ENCODE data around the gene VAV2.

Gene VAV2

GRCh38 chr9:133881671-133882381, 110.3 kb downstream of the VAV2 start:
- H3K56ac ChIP-seq (ENCODE audit: low read length), result peak overlapping the region; percentile 31
- H3K27ac ChIP-seq (ENCODE audit: low read depth, low read length), result no peak overlapping the region
- no peak overlapping the region for H2BK120ac ChIP-seq (ENCODE audit: low read depth, low read length)
- WGBS (ENCODE audit: extremely low coverage, insufficient coverage, low lambda C conversion rate), result no CpG with 5 or more reads among the region's 24 CpGs
- no peak overlapping the region for H2AK5ac ChIP-seq (ENCODE audit: low read length)
- DNase-seq, result no peak
- H3K79me1 ChIP-seq (ENCODE audit: low read length), result peaks cover 16% of the 10 kb centered on the region
- no peaks in the 10 kb centered on the region for H3K27me3 ChIP-seq (ENCODE audit: insufficient read depth, low read length, poor library complexity)
- no peak overlapping the region for H3K23ac ChIP-seq (ENCODE audit: low read length)
- H4K8ac ChIP-seq (ENCODE audit: low read depth, low read length), result no peak overlapping the region
- H4K5ac ChIP-seq (ENCODE audit: low read length), result no peak overlapping the region
- peaks cover 3% of the 10 kb centered on the region for H3K4me1 ChIP-seq (ENCODE audit: control insufficient read depth, low read depth, low read length)
- no peak overlapping the region for H2BK5ac ChIP-seq (ENCODE audit: low read length)
- H3K36me3 ChIP-seq (ENCODE audit: control insufficient read depth, insufficient read depth, low read length), result no peaks in the 10 kb centered on the region
- no peak overlapping the region for H3K9ac ChIP-seq (ENCODE audit: low read length)
- no peak overlapping the region for H2BK15ac ChIP-seq (replicated peaks; ENCODE audit: low read depth)
- peaks cover 3% of the 10 kb centered on the region for H3K79me2 ChIP-seq (ENCODE audit: control insufficient read depth, insufficient read depth, low read length)
- H3K4ac ChIP-seq (ENCODE audit: low read depth, low read length), result no peak overlapping the region
- no peak overlapping the region for H3K18ac ChIP-seq (ENCODE audit: low read length)
- H3K4me2 ChIP-seq (ENCODE audit: low read length), result no peak overlapping the region
- H3K4me3 ChIP-seq (ENCODE audit: low read length), result no peak overlapping the region

- H3K4me1 ChIP-seq (ENCODE audit: control insufficient read depth, low read depth, low read length), result peaks cover 3% of the 10 kb centered on the region
- no peaks in the 10 kb centered on the region for H3K79me2 ChIP-seq (ENCODE audit: control insufficient read depth, insufficient read depth, low read length)
These were observed 111.1 kb downstream of the VAV2 start for GRCh38 chr9:133880851-133881661.

GRCh38 chr9:133880136-133880535, 112.0 kb downstream of the VAV2 start:
- Histone ChIP-seq H4K8ac (ENCODE audit: low read depth, low read length) (no peak overlapping the region), H3K4me2 (ENCODE audit: low read length) (no peak overlapping the region), H3K4me1 (ENCODE audit: control insufficient read depth, low read depth, low read length) (peaks cover 3% of the 10 kb centered on the region), H3K4me3 (ENCODE audit: low read length) (no peak overlapping the region), H3K18ac (ENCODE audit: low read length) (no peak overlapping the region), H3K4ac (ENCODE audit: low read depth, low read length) (no peak overlapping the region), H3K79me2 (ENCODE audit: control insufficient read depth, insufficient read depth, low read length) (no peaks in the 10 kb centered on the region), H3K36me3 (ENCODE audit: control insufficient read depth, insufficient read depth, low read length) (no peaks in the 10 kb centered on the region), H3K79me1 (ENCODE audit: low read length) (peaks cover 18% of the 10 kb centered on the region), H2BK5ac (ENCODE audit: low read length) (no peak overlapping the region), H3K27ac (ENCODE audit: low read depth, low read length) (no peak overlapping the region), H3K9ac (ENCODE audit: low read length) (no peak overlapping the region), H2BK15ac (replicated peaks; ENCODE audit: low read depth) (no peak overlapping the region), H2AK5ac (ENCODE audit: low read length) (no peak overlapping the region), H3K56ac (ENCODE audit: low read length) (no peak overlapping the region), H3K27me3 (ENCODE audit: insufficient read depth, low read length, poor library complexity) (no peaks in the 10 kb centered on the region), H3K23ac (ENCODE audit: low read length) (no peak overlapping the region), H2BK120ac (ENCODE audit: low read depth, low read length) (no peak overlapping the region), H4K5ac (ENCODE audit: low read length) (no peak overlapping the region)
- WGBS (ENCODE audit: extremely low coverage, insufficient coverage, low lambda C conversion rate), result no CpG with 5 or more reads among the region's 7 CpGs
- no peak for DNase-seq

More at GRCh38 chr9:133880851-133881661, 111.1 kb downstream of the VAV2 start:
- peaks cover 17% of the 10 kb centered on the region for H3K79me1 ChIP-seq (ENCODE audit: low read length)
- peak overlapping the region; percentile 34 for H3K56ac ChIP-seq (ENCODE audit: low read length)
- H3K9ac ChIP-seq (ENCODE audit: low read length), result no peak overlapping the region
- no peak overlapping the region for H3K18ac ChIP-seq (ENCODE audit: low read length)
- H4K5ac ChIP-seq (ENCODE audit: low read length), result no peak overlapping the region
- WGBS (ENCODE audit: extremely low coverage, insufficient coverage, low lambda C conversion rate), result no CpG with 5 or more reads among the region's 23 CpGs
- no peak overlapping the region for H3K4me2 ChIP-seq (ENCODE audit: low read length)
- no peak overlapping the region for H2BK120ac ChIP-seq (ENCODE audit: low read depth, low read length)
- peak; percentile 74 for DNase-seq
- H3K4me3 ChIP-seq (ENCODE audit: low read length), result no peak overlapping the region
- H4K8ac ChIP-seq (ENCODE audit: low read depth, low read length), result no peak overlapping the region
- no peak overlapping the region for H2AK5ac ChIP-seq (ENCODE audit: low read length)
- no peak overlapping the region for H3K23ac ChIP-seq (ENCODE audit: low read length)
- H3K36me3 ChIP-seq (ENCODE audit: control insufficient read depth, insufficient read depth, low read length), result no peaks in the 10 kb centered on the region
- no peaks in the 10 kb centered on the region for H3K27me3 ChIP-seq (ENCODE audit: insufficient read depth, low read length, poor library complexity)
- peak overlapping the region; percentile 8 for H3K4ac ChIP-seq (ENCODE audit: low read depth, low read length)
- no peak overlapping the region for H2BK15ac ChIP-seq (replicated peaks; ENCODE audit: low read depth)
- no peak overlapping the region for H3K27ac ChIP-seq (ENCODE audit: low read depth, low read length)
- H2BK5ac ChIP-seq (ENCODE audit: low read length), result no peak overlapping the region

GRCh38 chr9:133879615-133880014, 112.5 kb downstream of the VAV2 start:
- Histone ChIP-seq H2BK120ac (ENCODE audit: low read depth, low read length) (no peak overlapping the region), H2AK5ac (ENCODE audit: low read length) (no peak overlapping the region), H3K4me3 (ENCODE audit: low read length) (no peak overlapping the region), H4K5ac (ENCODE audit: low read length) (no peak overlapping the region), H3K56ac (ENCODE audit: low read length) (no peak overlapping the region), H3K79me1 (ENCODE audit: low read length) (peaks cover 16% of the 10 kb centered on the region), H2BK15ac (replicated peaks; ENCODE audit: low read depth) (no peak overlapping the region), H3K4me2 (ENCODE audit: low read length) (no peak overlapping the region), H3K79me2 (ENCODE audit: control insufficient read depth, insufficient read depth, low read length) (no peaks in the 10 kb centered on the region), H3K18ac (ENCODE audit: low read length) (no peak overlapping the region), H3K23ac (ENCODE audit: low read length) (no peak overlapping the region), H3K4me1 (ENCODE audit: control insufficient read depth, low read depth, low read length) (peaks cover 3% of the 10 kb centered on the region), H3K4ac (ENCODE audit: low read depth, low read length) (no peak overlapping the region), H4K8ac (ENCODE audit: low read depth, low read length) (no peak overlapping the region), H3K9ac (ENCODE audit: low read length) (no peak overlapping the region), H2BK5ac (ENCODE audit: low read length) (no peak overlapping the region), H3K27me3 (ENCODE audit: insufficient read depth, low read length, poor library complexity) (no peaks in the 10 kb centered on the region), H3K36me3 (ENCODE audit: control insufficient read depth, insufficient read depth, low read length) (no peaks in the 10 kb centered on the region), H3K27ac (ENCODE audit: low read depth, low read length) (no peak overlapping the region)
- WGBS (ENCODE audit: extremely low coverage, insufficient coverage, low lambda C conversion rate), result no CpG with 5 or more reads among the region's 11 CpGs
- DNase-seq, result no peak

- no peak overlapping the region for H3K4ac ChIP-seq (ENCODE audit: low read depth, low read length)
- H2BK15ac ChIP-seq (replicated peaks; ENCODE audit: low read depth), result no peak overlapping the region
- H3K56ac ChIP-seq (ENCODE audit: low read length), result no peak overlapping the region
- peaks cover 14% of the 10 kb centered on the region for H3K79me1 ChIP-seq (ENCODE audit: low read length)
- no peak overlapping the region for H3K18ac ChIP-seq (ENCODE audit: low read length)
- no peak overlapping the region for H2BK120ac ChIP-seq (ENCODE audit: low read depth, low read length)
- H3K79me2 ChIP-seq (ENCODE audit: control insufficient read depth, insufficient read depth, low read length), result no peaks in the 10 kb centered on the region
- H3K27me3 ChIP-seq (ENCODE audit: insufficient read depth, low read length, poor library complexity), result no peaks in the 10 kb centered on the region
- no peak overlapping the region for H3K4me2 ChIP-seq (ENCODE audit: low read length)
- no peak overlapping the region for H4K5ac ChIP-seq (ENCODE audit: low read length)
- no peak overlapping the region for H3K9ac ChIP-seq (ENCODE audit: low read length)
- no CpG with 5 or more reads among the region's 13 CpGs for WGBS (ENCODE audit: extremely low coverage, insufficient coverage, low lambda C conversion rate)
- H2AK5ac ChIP-seq (ENCODE audit: low read length), result no peak overlapping the region
- peaks cover 3% of the 10 kb centered on the region for H3K4me1 ChIP-seq (ENCODE audit: control insufficient read depth, low read depth, low read length)
- no peak overlapping the region for H3K23ac ChIP-seq (ENCODE audit: low read length)
- no peak overlapping the region for H2BK5ac ChIP-seq (ENCODE audit: low read length)
- no peak overlapping the region for H3K4me3 ChIP-seq (ENCODE audit: low read length)
- no peak overlapping the region for H4K8ac ChIP-seq (ENCODE audit: low read depth, low read length)
- H3K36me3 ChIP-seq (ENCODE audit: control insufficient read depth, insufficient read depth, low read length), result no peaks in the 10 kb centered on the region
- no peak overlapping the region for H3K27ac ChIP-seq (ENCODE audit: low read depth, low read length)
- no peak for DNase-seq
These were observed 113.7 kb downstream of the VAV2 start for GRCh38 chr9:133878402-133878801.

All from mesendoderm (in vitro differentiated cells).